GM23338 (cell line): ENCODE results near the gene CDHR5. TPM values are rescaled to one million over a fixed set of nuclear protein-coding genes. Genes with fewer than 3 reads are reported as not detected.
A peak's percentile ranks its signal among the peaks of the same experiment; 100 is the strongest.

Source experiments
- ATAC-seq: fragments of 200-7000 bp; cut with Tn5 transposase; 3 replicates; pipeline ENCODE4 v1.9.1; 2020
- DNase-seq: peaks from one replicate; pipeline ENCODE4 v3.0.0-alpha.2; 2015; ENCODE audit warnings: low spot score
- H2AFZ ChIP-seq: fragments of 200-600 bp; sonication (generic); 2 replicates; pipeline ENCODE4 v1.8.0; 2016; ENCODE audit warnings: antibody characterized with exemption, mild to moderate bottlenecking, moderate library complexity
- H3F3A ChIP-seq: fragments of 200-600 bp; sonication (generic); replicated peaks from 2 replicates; pipeline ENCODE4 v1.8.0; 2017; ENCODE audit warnings: antibody characterized with exemption, mixed run types, low read depth
- H3K27ac ChIP-seq: fragments of 200-600 bp; sonication (generic); 2 replicates; pipeline ENCODE4 v1.6.1; 2016; ENCODE audit warnings: low read depth
- H3K27me3 ChIP-seq: fragments of 200-600 bp; sonication (generic); 2 replicates; pipeline ENCODE4 v1.8.0; 2016; ENCODE audit warnings: mild to moderate bottlenecking, mixed run types, moderate library complexity; ENCODE audit not compliant: insufficient read depth
- H3K36me3 ChIP-seq: fragments of 200-600 bp; sonication (generic); 2 replicates; pipeline ENCODE4 v1.8.0; 2016; ENCODE audit warnings: mild to moderate bottlenecking; ENCODE audit not compliant: insufficient read depth
- H3K4me1 ChIP-seq: fragments of 200-600 bp; sonication (generic); 2 replicates; pipeline ENCODE4 v1.8.0; 2016; ENCODE audit warnings: mild to moderate bottlenecking, moderate library complexity; ENCODE audit not compliant: insufficient read depth
- H3K4me2 ChIP-seq: fragments of 200-600 bp; sonication (generic); 2 replicates; pipeline ENCODE4 v1.7.1; 2017; ENCODE audit warnings: mixed run types
- H3K4me3 ChIP-seq: fragments of 200-600 bp; sonication (generic); 2 replicates; pipeline ENCODE4 v1.6.1; 2016; ENCODE audit warnings: mixed run types
- H3K79me2 ChIP-seq: fragments of 200-600 bp; sonication (generic); replicated peaks from 2 replicates; pipeline ENCODE4 v1.8.0; 2017; ENCODE audit warnings: mild to moderate bottlenecking; ENCODE audit not compliant: insufficient read depth
- H3K9me2 ChIP-seq: fragments of 200-600 bp; sonication (generic); 2 replicates; pipeline ENCODE4 v1.8.0; 2017; ENCODE audit not compliant: insufficient read depth
- H4K20me1 ChIP-seq: fragments of 200-600 bp; sonication (generic); replicated peaks from 2 replicates; pipeline ENCODE4 v1.8.0; 2017; ENCODE audit warnings: mild to moderate bottlenecking; ENCODE audit not compliant: insufficient read depth
- H3K27ac Mint-ChIP-seq: 2 replicates; pipeline ENCODE4 v1.8.0; 2020; ENCODE audit warnings: inconsistent platforms, mild to moderate bottlenecking, moderate library complexity, mixed read lengths
- H3K27me3 Mint-ChIP-seq: 3 replicates; pipeline ENCODE4 v1.8.0; 2022; ENCODE audit warnings: low read depth, mild to moderate bottlenecking, moderate library complexity, mixed read lengths, inconsistent platforms; ENCODE audit not compliant: insufficient read depth, poor library complexity
- H3K36me3 Mint-ChIP-seq: 3 replicates; pipeline ENCODE4 v1.8.0; 2021; ENCODE audit warnings: low read depth, mild to moderate bottlenecking, inconsistent platforms, moderate library complexity, mixed read lengths
- H3K4me1 Mint-ChIP-seq: 3 replicates; pipeline ENCODE4 v1.8.0; 2020; ENCODE audit warnings: mild to moderate bottlenecking, inconsistent platforms, mixed read lengths
- H3K4me3 Mint-ChIP-seq: 3 replicates; pipeline ENCODE4 v1.8.0; 2021; ENCODE audit warnings: moderate library complexity, mild to moderate bottlenecking, inconsistent platforms, mixed read lengths
- H3K9me3 Mint-ChIP-seq: 3 replicates; pipeline ENCODE4 v1.8.0; 2020; ENCODE audit warnings: moderate library complexity, mild to moderate bottlenecking, inconsistent platforms, mixed read lengths
- CREB1 ChIP-seq: fragments of 250-450 bp; sonication (Bioruptor Pico); IDR thresholded peaks from 2 replicates; pipeline ENCODE4 v1.5.0; 2020; ENCODE audit warnings: low read depth, mild to moderate bottlenecking, moderate library complexity
- ETS1 ChIP-seq: IDR thresholded peaks from 2 replicates; pipeline ENCODE4 v1.6.1; 2016; ENCODE audit warnings: antibody characterized with exemption
- EZH2 ChIP-seq: fragments of 200-600 bp; sonication (generic); IDR thresholded peaks from one replicate; pipeline ENCODE4 v1.8.0; 2017; ENCODE audit warnings: antibody characterized with exemption, mild to moderate bottlenecking, low read depth; ENCODE audit not compliant: unreplicated experiment
- JUNB ChIP-seq: IDR thresholded peaks from one replicate; pipeline ENCODE4 v1.6.1; 2016; ENCODE audit warnings: antibody characterized with exemption; ENCODE audit not compliant: unreplicated experiment
- NANOG ChIP-seq: IDR thresholded peaks from 2 replicates; pipeline ENCODE4 v1.6.1; 2016; ENCODE audit warnings: antibody characterized with exemption, borderline replicate concordance
- POLR2AphosphoS5 ChIP-seq: IDR thresholded peaks from 2 replicates; pipeline ENCODE4 v1.6.1; 2016; ENCODE audit warnings: antibody characterized with exemption, low read depth
- REST ChIP-seq: IDR thresholded peaks from one replicate; pipeline ENCODE4 v1.6.1; 2018; ENCODE audit warnings: antibody characterized with exemption; ENCODE audit not compliant: unreplicated experiment
- ZNF114 ChIP-seq: fragments of 250-450 bp; sonication (Bioruptor Pico); IDR thresholded peaks from 2 replicates; pipeline ENCODE4 v1.5.0; 2020; ENCODE audit warnings: mild to moderate bottlenecking, moderate library complexity
- ZNF331 ChIP-seq: fragments of 250-450 bp; sonication (Bioruptor Pico); IDR thresholded peaks from 2 replicates; pipeline ENCODE4 v1.5.0; 2020; ENCODE audit warnings: low read depth, mild to moderate bottlenecking, moderate library complexity
- ZNF462 ChIP-seq: fragments of 250-450 bp; sonication (Bioruptor Pico); IDR thresholded peaks from 2 replicates; pipeline ENCODE4 v1.5.0; 2020; ENCODE audit warnings: mild to moderate bottlenecking, moderate library complexity
- polyA plus RNA-seq: library from polyadenylated mRNA; unstranded; fragments of >200 nt; fragmentation: Nextera tagmentation; extraction: Ambion mirVana; gene quantifications from 2 replicates; pipeline ENCODE4 v1.2.1, GENCODE V29; 2016
- total RNA-seq: library from RNA; depleted of rRNA; stranded (reverse); fragments of >200 nt; shearing (Covaris generic); gene quantifications from 2 replicates; pipeline ENCODE4 v1.2.3, GENCODE V29; 2014

CDHR5 gene
- total and polyA plus RNA-seq, 2 experiments from 2014 or later: not detected

GRCh38 chr11:637593-638521, 13.1 kb upstream of the CDHR5 start:
- TF ChIP-seq ZNF114 (CRISPR knock-in tag) (no peak), CREB1 (CRISPR knock-in tag) (peak; percentile 34; the same call in 1 of the 2 replicates), EZH2 (peak; percentile 86)
- H3F3A ChIP-seq: peaks cover 20% of the 10 kb centered on the region
- H3K79me2 ChIP-seq: no peaks in the 10 kb centered on the region
- peaks cover 73% of the 10 kb centered on the region for H3K27me3 ChIP-seq
- peaks cover 24% of the 10 kb centered on the region for H3K4me1 ChIP-seq
- no peaks in the 10 kb centered on the region for H4K20me1 ChIP-seq
- H3K36me3 Mint-ChIP-seq: no peaks in the 10 kb centered on the region; the same call in 2 of the 3 replicates
- no peaks in the 10 kb centered on the region for H3K9me3 Mint-ChIP-seq
- no peak overlapping the region for H2AFZ ChIP-seq
- no peaks in the 10 kb centered on the region for H3K36me3 ChIP-seq
- H3K9me2 ChIP-seq: no peaks in the 10 kb centered on the region
- H3K27ac Mint-ChIP-seq: no peak overlapping the region
- H3K27ac ChIP-seq: no peak overlapping the region
- peak overlapping the region; percentile 67 for H3K4me3 Mint-ChIP-seq
- H3K4me3 ChIP-seq: peak overlapping the region; percentile 55
- DNase-seq: peak; percentile 61
- peaks cover 68% of the 10 kb centered on the region for H3K27me3 Mint-ChIP-seq
- peaks cover 25% of the 10 kb centered on the region; the same call in 2 of the 3 replicates for H3K4me1 Mint-ChIP-seq
- peak overlapping the region; percentile 90 for H3K4me2 ChIP-seq
- ATAC-seq: peak; percentile 1; the same call in 2 of the 3 replicates

GRCh38 chr11:637333-637592, 12.5 kb upstream of the CDHR5 start:
- Histone ChIP-seq H3K27me3 (peaks cover 75% of the 10 kb centered on the region), H3K4me3 (peak overlapping the region; percentile 55), H3K79me2 (no peaks in the 10 kb centered on the region), H4K20me1 (no peaks in the 10 kb centered on the region), H3F3A (peaks cover 20% of the 10 kb centered on the region), H3K36me3 (no peaks in the 10 kb centered on the region), H3K9me2 (no peaks in the 10 kb centered on the region), H3K4me2 (peak overlapping the region; percentile 90), H3K4me1 (peaks cover 24% of the 10 kb centered on the region), H3K27ac (no peak overlapping the region), H2AFZ (no peak overlapping the region)
- no peaks in the 10 kb centered on the region for H3K9me3 Mint-ChIP-seq
- no peak for ATAC-seq
- H3K36me3 Mint-ChIP-seq: no peaks in the 10 kb centered on the region; the same call in 2 of the 3 replicates
- H3K27me3 Mint-ChIP-seq: peaks cover 67% of the 10 kb centered on the region
- peaks cover 21% of the 10 kb centered on the region; the same call in 2 of the 3 replicates for H3K4me1 Mint-ChIP-seq
- no peak overlapping the region for H3K27ac Mint-ChIP-seq
- no peak for DNase-seq
- H3K4me3 Mint-ChIP-seq: peak overlapping the region; percentile 67
- no peak for TF ChIP-seq POLR2AphosphoS5
- TF ChIP-seq NANOG: no peak
- no peak for TF ChIP-seq JUNB
- no peak for TF ChIP-seq ZNF462 (CRISPR knock-in tag)
- no peak for TF ChIP-seq EZH2
- TF ChIP-seq ZNF114 (CRISPR knock-in tag): no peak
- no peak for TF ChIP-seq CREB1 (CRISPR knock-in tag)
- no peak for TF ChIP-seq ZNF331 (CRISPR knock-in tag)
- TF ChIP-seq ETS1: no peak
- TF ChIP-seq REST: no peak
